A549 (cell line): ENCODE results near the gene FILIP1L. TPM values are rescaled to one million over a fixed set of nuclear protein-coding genes. Genes with fewer than 3 reads are reported as not detected.

Experiments used
- ATAC-seq, 2 experiments: fragments of 200-7000 bp in 1 of 2; fragments of >200 bp in 1 of 2; cut with Nextera tagmentation in 1 of 2; cut with Tn5 transposase in 1 of 2; 3 replicates each; pipeline versions ENCODE4 v1.8.0 to v1.9.1; 2018 to 2020; ENCODE audit warnings: mild to moderate bottlenecking in 1 of 2, moderate library complexity in 1 of 2
- CTCF ChIA-PET: fragments of 300-600 bp; sonication (Branson Sonifier 250); formaldehyde crosslinking; extraction: SDS; loops from one replicate; lab custom pipeline; 2021; ENCODE audit warnings: antibody characterized with exemption, inconsistent platforms; lab: Yijun Ruan, JAX
- POLR2A ChIA-PET: fragments of 350-600 bp; formaldehyde crosslinking; extraction: SDS; loops from one replicate; lab custom pipeline; 2021; ENCODE audit warnings: antibody characterized with exemption, inconsistent platforms; lab: Yijun Ruan, JAX
- DNase-seq, 2 experiments: peaks; one replicate each; pipeline versions ENCODE4 v3.0.0 to v3.0.0-alpha.2; 2011 to 2016; ENCODE audit warnings: low read depth in 1 of 2, low spot score in 1 of 2
- FAIRE-seq: peaks from 2 replicates; lab custom pipeline; 2011; peaks lifted over from hg19 to GRCh38; lab: Jason Lieb, UNC
- H3K27ac ChIP-seq, 2 experiments: fragments of >200 bp; sonication (Bioruptor Twin); formaldehyde crosslinking; 3 replicates each; pipeline ENCODE4 v1.5.1; 2016 to 2017
- H3K4me1 ChIP-seq: fragments of >200 bp; sonication (Bioruptor Twin); formaldehyde crosslinking; 3 replicates; pipeline ENCODE4 v1.6.1; 2016
- H3K4me2 ChIP-seq: fragments of >200 bp; sonication (Bioruptor Twin); formaldehyde crosslinking; 3 replicates; pipeline ENCODE4 v1.6.1; 2016
- H3K4me3 ChIP-seq: fragments of >200 bp; sonication (Bioruptor Twin); formaldehyde crosslinking; 3 replicates; pipeline ENCODE4 v1.5.1; 2016
- H3K9me3 ChIP-seq: fragments of >200 bp; sonication (Bioruptor Twin); formaldehyde crosslinking; 3 replicates; pipeline ENCODE4 v1.6.1; 2016
- BCL3 ChIP-seq: fragments of >200 bp; sonication (Bioruptor Twin); formaldehyde crosslinking; IDR thresholded peaks from 3 replicates; pipeline ENCODE4 v1.6.1; 2016
- BHLHE40 ChIP-seq: IDR thresholded peaks from 2 replicates; pipeline ENCODE4 v1.6.1; 2012; ENCODE audit warnings: low read depth, low read length, inconsistent platforms
- CBX2 ChIP-seq: fragments of 200-600 bp; sonication (generic); IDR thresholded peaks from 2 replicates; pipeline ENCODE4 v1.6.1; 2016; ENCODE audit warnings: low read depth, mild to moderate bottlenecking, borderline replicate concordance
- E2F6 ChIP-seq: IDR thresholded peaks from 2 replicates; pipeline ENCODE4 v1.6.1; 2012; ENCODE audit warnings: low read depth, borderline replicate concordance
- EP300 ChIP-seq, 2 experiments: fragments of >200 bp; sonication (Bioruptor Twin); formaldehyde crosslinking; IDR thresholded peaks; 2 replicates in 1 of 2; 3 replicates in 1 of 2; pipeline ENCODE4 v1.6.1; 2016 to 2017
- FOSL2 ChIP-seq, 2 experiments: fragments of 450-650 bp in 1 of 2; fragments of >200 bp in 1 of 2; sonication (Bioruptor Twin) in 1 of 2; formaldehyde crosslinking; IDR thresholded peaks; 2 replicates each; pipeline versions ENCODE4 v1.5.0 to v1.6.1; 2016 to 2020; ENCODE audit warnings: mild to moderate bottlenecking in 1 of 2, moderate library complexity in 1 of 2
- HMGXB4 ChIP-seq: fragments of 250-450 bp; sonication (Bioruptor Pico); IDR thresholded peaks from 2 replicates; pipeline ENCODE4 v1.5.0; 2021; ENCODE audit warnings: mild to moderate bottlenecking, moderate library complexity, borderline replicate concordance
- JUN ChIP-seq, 2 experiments: fragments of >200 bp; sonication (Bioruptor Twin); formaldehyde crosslinking; IDR thresholded peaks; 2 replicates in 1 of 2; 3 replicates in 1 of 2; pipeline ENCODE4 v1.6.1; 2016 to 2017
- MAFK ChIP-seq: fragments of 450-650 bp; IDR thresholded peaks from 2 replicates; pipeline ENCODE4 v1.6.1; 2014; ENCODE audit not compliant: partially characterized antibody
- MAX ChIP-seq: IDR thresholded peaks from 2 replicates; pipeline ENCODE4 v1.6.1; 2012
- NPAS2 ChIP-seq: fragments of 250-450 bp; sonication (Bioruptor Pico); IDR thresholded peaks from 2 replicates; pipeline ENCODE4 v1.8.0; 2022; ENCODE audit warnings: mild to moderate bottlenecking, moderate library complexity, borderline replicate concordance
- NR3C1 ChIP-seq: fragments of >200 bp; sonication (Bioruptor Twin); formaldehyde crosslinking; IDR thresholded peaks from 3 replicates; pipeline ENCODE4 v1.6.1; 2017
- POLR2A ChIP-seq: IDR thresholded peaks from 2 replicates; pipeline ENCODE4 v1.6.1; 2012; ENCODE audit warnings: mild to moderate bottlenecking, low read length
- POLR2AphosphoS2 ChIP-seq: conservative IDR thresholded peaks from 2 replicates; pipeline ENCODE4 v1.6.1; 2012; ENCODE audit warnings: low read length, improper control_type of control experiment, inconsistent platforms
- RAD21 ChIP-seq, 2 experiments: fragments of >200 bp in 1 of 2; sonication (Bioruptor Twin) in 1 of 2; formaldehyde crosslinking in 1 of 2; IDR thresholded peaks in 1 of 2; conservative IDR thresholded peaks in 1 of 2; 2 replicates in 1 of 2; 3 replicates in 1 of 2; pipeline ENCODE4 v1.6.1; 2012 to 2018; ENCODE audit warnings: inconsistent platforms in 1 of 2
- RFX5 ChIP-seq: fragments of 450-650 bp; IDR thresholded peaks from 2 replicates; pipeline ENCODE4 v1.7.1; 2014; ENCODE audit warnings: antibody characterized with exemption, mild to moderate bottlenecking, moderate library complexity
- SMC3 ChIP-seq: fragments of >200 bp; sonication (Bioruptor Twin); formaldehyde crosslinking; IDR thresholded peaks from 3 replicates; pipeline ENCODE4 v1.6.1; 2018; ENCODE audit warnings: inconsistent platforms
- SREBF2 ChIP-seq: fragments of 450-650 bp; IDR thresholded peaks from 2 replicates; pipeline ENCODE4 v1.6.1; 2014; ENCODE audit warnings: mild to moderate bottlenecking, moderate library complexity
- TP53 ChIP-seq: fragments of 250-450 bp; sonication (Bioruptor Pico); IDR thresholded peaks from 2 replicates; pipeline ENCODE4 v1.5.0; 2021; ENCODE audit warnings: mild to moderate bottlenecking, moderate library complexity
- USF2 ChIP-seq: fragments of 450-650 bp; IDR thresholded peaks from 2 replicates; pipeline ENCODE4 v1.6.1; 2014; ENCODE audit warnings: antibody characterized with exemption
- ZFP36 ChIP-seq: fragments of 450-650 bp; IDR thresholded peaks from 2 replicates; pipeline ENCODE4 v1.6.1; 2014; ENCODE audit warnings: borderline replicate concordance; ENCODE audit not compliant: partially characterized antibody
- WGBS: methylation state at CpG from one replicate; pipeline ENCODE4 v1.1.6; 2017; ENCODE audit errors: missing lambda C conversion rate; 5-methylcytosine and 5-hydroxymethylcytosine counted together
- polyA plus RNA-seq, 4 experiments: library from polyadenylated mRNA; depleted of rRNA in 3 of 4; stranded (reverse); fragments of >200 nt; fragmentation: RNase III in 1 of 4; extraction: RNeasy Plus Mini Kit Qiagen cat#74134 plus additional on column Dnase treatment in 1 of 4; gene quantifications; 2 replicates in 3 of 4; 3 replicates in 1 of 4; pipeline ENCODE4 v1.2.3, GENCODE V29; 2011 to 2017

Gene FILIP1L
- polyA plus RNA-seq, 2 of the 4 experiments (the other 2 are of a cell fraction): 0.19 to 0.45 TPM

- POLR2A ChIA-PET: no interaction called here
- Histone ChIP-seq H3K4me1 (peaks cover 9% of the 10 kb centered on the region; the same call in 2 of the 3 replicates), H3K27ac (no peak overlapping the region), H3K9me3 (no peaks in the 10 kb centered on the region), H3K4me2 (no peak overlapping the region)
- CTCF ChIA-PET: interaction anchor here (0.7 to 1.0 kb wide), 2 partner anchors 18 to 135 kb away, joined by 3 read pairs; no protein-coding TSS in a partner anchor
- FAIRE-seq: no peak
- TF ChIP-seq E2F6: no peak
- no peak for TF ChIP-seq ZFP36
- TF ChIP-seq TP53 (CRISPR knock-in tag): no peak
- no peak for TF ChIP-seq USF2
- no peak for TF ChIP-seq NPAS2 (CRISPR knock-in tag)
- no peak for TF ChIP-seq RAD21 (conservative IDR thresholded peaks at IDR 0.05 in 1 of 2, IDR thresholded peaks at IDR 0.05 in 1 of 2)
- TF ChIP-seq SREBF2: no peak
- TF ChIP-seq EP300 (IDR thresholded peaks at IDR 0.05): no peak
- TF ChIP-seq POLR2A: no peak
- TF ChIP-seq, all 56 proteins: peak for 0
- WGBS: 71% methylated on average over 1 of the region's 1 CpG
- no peak overlapping the region for H3K4me3 ChIP-seq
- ATAC-seq: no peak
- DNase-seq: no peak
Measured at GRCh38 chr3:100027321-100027720, 87.0 kb downstream of the FILIP1L start.

- 0 out of 3 replicates have a peak, but pooled peaks cover 3% of the 10 kb centered on the region for H3K4me1 ChIP-seq
- no peak for DNase-seq
- 80% methylated on average over 7 of the region's 7 CpGs for WGBS
- H3K4me2 ChIP-seq: no peak overlapping the region
- POLR2A ChIA-PET: no interaction called here
- H3K4me3 ChIP-seq: no peak overlapping the region
- ATAC-seq: no peak
- CTCF ChIA-PET: interaction anchor here (0.8 to 1.9 kb wide), 4 partner anchors 8 to 193 kb away, joined by 3 to 7 read pairs (median 4); no protein-coding TSS in a partner anchor
- no peaks in the 10 kb centered on the region for H3K9me3 ChIP-seq
- no peak for FAIRE-seq
- H3K27ac ChIP-seq: no peak overlapping the region; a peak in 1 of 6 replicates
- TF ChIP-seq SREBF2 (no peak), POLR2AphosphoS2 (no peak)
Measured at GRCh38 chr3:100024520-100025303, 89.6 kb downstream of the FILIP1L start.

GRCh38 chr3:100023595-100023994, 90.7 kb downstream of the FILIP1L start:
- CTCF ChIA-PET: interaction anchor here (0.9 kb wide), 1 partner anchor 35 kb away, joined by 3 read pairs; no protein-coding TSS in a partner anchor
- Histone ChIP-seq H3K4me3 (no peak overlapping the region), H3K27ac (no peak overlapping the region), H3K4me1 (0 out of 3 replicates have a peak, but pooled peaks cover 3% of the 10 kb centered on the region), H3K4me2 (no peak overlapping the region), H3K9me3 (no peaks in the 10 kb centered on the region)
- WGBS: 88% methylated on average over 1 of the region's 1 CpG
- no peak for TF ChIP-seq NR3C1
- TF ChIP-seq SMC3: no peak
- no peak for TF ChIP-seq FOSL2 (IDR thresholded peaks at IDR 0.05)
- TF ChIP-seq FOSL2 (CRISPR knock-in tag; IDR thresholded peaks at IDR 0.05): no peak
- no peak for TF ChIP-seq BCL3
- no peak for TF ChIP-seq EP300 (IDR thresholded peaks at IDR 0.05)
- TF ChIP-seq JUN (IDR thresholded peaks at IDR 0.05): no peak
- TF ChIP-seq ZFP36: no peak
- no peak for TF ChIP-seq NPAS2 (CRISPR knock-in tag)
- no peak for TF ChIP-seq USF2
- TF ChIP-seq MAFK: no peak
- TF ChIP-seq BHLHE40: no peak
- no peak for TF ChIP-seq CBX2
- TF ChIP-seq HMGXB4 (CRISPR knock-in tag): no peak
- TF ChIP-seq MAX: no peak
- no peak for TF ChIP-seq E2F6
- no peak for TF ChIP-seq RFX5
- FAIRE-seq (no peak), DNase-seq (no peak), ATAC-seq (no peak)
- POLR2A ChIA-PET: no interaction called here
